DOHH2 (cell line): ENCODE data around the gene CAPN3.
"Not testable (repeated sequence)": the region's sequence is repeated elsewhere in the genome, so short reads cannot be mapped to it uniquely, and the experiment has no call there.

Experiments
- H3F3A ChIP-seq: fragments of 200-600 bp; sonication (generic), shearing (Covaris generic); 2 replicates; pipeline ENCODE4 v1.6.0; 2016; ENCODE audit warnings: antibody characterized with exemption, mild to moderate bottlenecking; ENCODE audit not compliant: control insufficient read depth, insufficient read depth
- H3K27ac ChIP-seq: fragments of 200-600 bp; sonication (generic); 2 replicates; pipeline ENCODE4 v1.5.1; 2014; ENCODE audit warnings: low read depth, mild to moderate bottlenecking, low read length, moderate library complexity
- H3K27me3 ChIP-seq: fragments of 200-600 bp; sonication (generic); 2 replicates; pipeline ENCODE4 v1.6.1; 2014; ENCODE audit warnings: mild to moderate bottlenecking, low read length, mixed read lengths; ENCODE audit not compliant: control insufficient read depth
- H3K36me3 ChIP-seq: fragments of 200-600 bp; sonication (generic); 2 replicates; pipeline ENCODE4 v1.6.1; 2014; ENCODE audit warnings: mild to moderate bottlenecking, low read length, moderate library complexity, mixed read lengths; ENCODE audit not compliant: control insufficient read depth
- H3K4me1 ChIP-seq: fragments of 200-600 bp; sonication (generic); 2 replicates; pipeline ENCODE4 v1.6.1; 2014; ENCODE audit warnings: mild to moderate bottlenecking, low read length, mixed read lengths; ENCODE audit not compliant: control insufficient read depth
- H3K4me2 ChIP-seq: fragments of 200-600 bp; sonication (generic); 2 replicates; pipeline ENCODE4 v1.6.0; 2014; ENCODE audit warnings: mild to moderate bottlenecking, low read length, moderate library complexity
- H3K4me3 ChIP-seq: fragments of 200-600 bp; sonication (generic); 2 replicates; pipeline ENCODE4 v1.5.1; 2014; ENCODE audit warnings: mild to moderate bottlenecking, low read length, mixed read lengths
- H3K79me2 ChIP-seq: fragments of 200-600 bp; sonication (generic); 2 replicates; pipeline ENCODE4 v1.6.1; 2014; ENCODE audit warnings: mild to moderate bottlenecking, low read length, mixed read lengths; ENCODE audit not compliant: control insufficient read depth
- H3K9me2 ChIP-seq: fragments of 200-600 bp; sonication (generic); replicated peaks from 2 replicates; pipeline ENCODE4 v1.6.1; 2014; ENCODE audit warnings: mild to moderate bottlenecking, low read length, mixed read lengths; ENCODE audit not compliant: control insufficient read depth
- H3K9me3 ChIP-seq: fragments of 200-600 bp; sonication (generic); 2 replicates; pipeline ENCODE4 v1.6.1; 2014; ENCODE audit warnings: antibody characterized with exemption, low read length, mixed read lengths; ENCODE audit not compliant: control insufficient read depth, insufficient read depth
- H4K20me1 ChIP-seq: fragments of 200-600 bp; sonication (generic); 2 replicates; pipeline ENCODE4 v1.6.0; 2014; ENCODE audit warnings: low read depth, mild to moderate bottlenecking, antibody characterized with exemption, low read length, moderate library complexity; ENCODE audit not compliant: control insufficient read depth, insufficient read depth
- EZH2phosphoT487 ChIP-seq: fragments of 200-600 bp; sonication (generic); IDR thresholded peaks from 2 replicates; pipeline ENCODE4 v1.6.1; 2017; ENCODE audit warnings: borderline replicate concordance, mild to moderate bottlenecking, antibody characterized with exemption, low read length, moderate library complexity, mixed read lengths
- TF ChIP-seq, protein P1 (sequence below): fragments of 200-600 bp; sonication (generic); IDR thresholded peaks from one replicate; pipeline ENCODE4 v1.5.1; 2014; ENCODE audit warnings: antibody characterized with exemption, mild to moderate bottlenecking, low read depth, low read length; ENCODE audit not compliant: poor library complexity, severe bottlenecking

Gene CAPN3

DNA sequence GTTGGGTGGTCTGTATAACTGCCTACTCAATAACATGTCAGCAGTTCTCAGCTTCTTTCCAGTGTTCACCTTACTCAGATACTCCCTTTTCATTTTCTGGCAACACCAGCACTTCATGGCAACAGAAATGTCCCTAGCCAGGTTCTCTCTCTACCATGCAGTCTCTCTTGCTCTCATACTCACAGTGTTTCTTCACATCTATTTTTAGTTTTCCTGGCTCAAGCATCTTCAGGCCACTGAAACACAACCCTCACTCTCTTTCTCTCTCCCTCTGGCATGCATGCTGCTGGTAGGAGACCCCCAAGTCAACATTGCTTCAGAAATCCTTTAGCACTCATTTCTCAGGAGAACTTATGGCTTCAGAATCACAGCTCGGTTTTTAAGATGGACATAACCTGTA is at the start of gene CAPN3:
Gene CAPN3, plus strand, starts transcription at position 253 of the 400 bp plus-strand sequence. CDS start 305 bp downstream, outside the sequence.
- no peak for TF ChIP-seq EZH2phosphoT487
- no peaks in the 10 kb centered on the region for H3K36me3 ChIP-seq
- no peaks in the 10 kb centered on the region for H3F3A ChIP-seq
- no peaks in the 10 kb centered on the region for H3K27me3 ChIP-seq
- H3K4me1 ChIP-seq, result no peaks in the 10 kb centered on the region
- no peaks in the 10 kb centered on the region for H3K9me3 ChIP-seq
- H4K20me1 ChIP-seq, result no peaks in the 10 kb centered on the region
- no peak within 1 kb of the TSS for H3K4me3 ChIP-seq
- H3K9me2 ChIP-seq, result no peaks in the 10 kb centered on the region
- no peak within 1 kb of the TSS for H3K4me2 ChIP-seq
- H3K79me2 ChIP-seq, result no peaks in the 10 kb centered on the region
- H3K27ac ChIP-seq, result no peak within 1 kb of the TSS

DNA sequence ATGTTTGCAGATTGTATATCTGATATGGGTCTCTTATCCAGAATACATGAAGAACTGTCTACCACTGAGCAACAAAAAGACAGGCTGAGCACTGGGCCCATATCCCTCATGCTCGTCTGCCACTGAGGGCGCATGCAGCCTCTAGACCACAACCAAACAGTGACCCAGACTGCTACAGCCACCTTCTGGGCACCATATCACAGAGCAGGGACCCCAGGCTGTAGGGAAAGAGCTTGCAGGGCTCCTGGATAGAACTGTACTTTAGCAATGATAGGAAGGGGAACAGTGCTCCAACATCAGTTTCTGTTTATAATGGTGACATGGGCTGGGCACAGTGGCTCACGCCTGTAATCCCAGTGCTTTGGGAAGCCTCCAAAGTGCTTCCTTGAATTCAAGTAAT is 45.8 kb upstream of the CAPN3 start:
- no peaks in the 10 kb centered on the region for H3K79me2 ChIP-seq
- no peaks in the 10 kb centered on the region for H3F3A ChIP-seq
- no peak overlapping the region for H3K27ac ChIP-seq
- H3K9me3 ChIP-seq, result no peaks in the 10 kb centered on the region
- H3K27me3 ChIP-seq, result no peaks in the 10 kb centered on the region
- no peak overlapping the region for H3K4me3 ChIP-seq
- peaks cover 9% of the 10 kb centered on the region; the same call in 1 of the 2 replicates for H3K36me3 ChIP-seq
- no peak overlapping the region for H3K4me2 ChIP-seq
- H3K9me2 ChIP-seq, result no peaks in the 10 kb centered on the region
- H4K20me1 ChIP-seq, result no peaks in the 10 kb centered on the region
- no peaks in the 10 kb centered on the region for H3K4me1 ChIP-seq
- TF ChIP-seq EZH2phosphoT487, result no peak
- TF ChIP-seq, protein P1, sequence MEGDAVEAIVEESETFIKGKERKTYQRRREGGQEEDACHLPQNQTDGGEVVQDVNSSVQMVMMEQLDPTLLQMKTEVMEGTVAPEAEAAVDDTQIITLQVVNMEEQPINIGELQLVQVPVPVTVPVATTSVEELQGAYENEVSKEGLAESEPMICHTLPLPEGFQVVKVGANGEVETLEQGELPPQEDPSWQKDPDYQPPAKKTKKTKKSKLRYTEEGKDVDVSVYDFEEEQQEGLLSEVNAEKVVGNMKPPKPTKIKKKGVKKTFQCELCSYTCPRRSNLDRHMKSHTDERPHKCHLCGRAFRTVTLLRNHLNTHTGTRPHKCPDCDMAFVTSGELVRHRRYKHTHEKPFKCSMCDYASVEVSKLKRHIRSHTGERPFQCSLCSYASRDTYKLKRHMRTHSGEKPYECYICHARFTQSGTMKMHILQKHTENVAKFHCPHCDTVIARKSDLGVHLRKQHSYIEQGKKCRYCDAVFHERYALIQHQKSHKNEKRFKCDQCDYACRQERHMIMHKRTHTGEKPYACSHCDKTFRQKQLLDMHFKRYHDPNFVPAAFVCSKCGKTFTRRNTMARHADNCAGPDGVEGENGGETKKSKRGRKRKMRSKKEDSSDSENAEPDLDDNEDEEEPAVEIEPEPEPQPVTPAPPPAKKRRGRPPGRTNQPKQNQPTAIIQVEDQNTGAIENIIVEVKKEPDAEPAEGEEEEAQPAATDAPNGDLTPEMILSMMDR, result no peak

DNA sequence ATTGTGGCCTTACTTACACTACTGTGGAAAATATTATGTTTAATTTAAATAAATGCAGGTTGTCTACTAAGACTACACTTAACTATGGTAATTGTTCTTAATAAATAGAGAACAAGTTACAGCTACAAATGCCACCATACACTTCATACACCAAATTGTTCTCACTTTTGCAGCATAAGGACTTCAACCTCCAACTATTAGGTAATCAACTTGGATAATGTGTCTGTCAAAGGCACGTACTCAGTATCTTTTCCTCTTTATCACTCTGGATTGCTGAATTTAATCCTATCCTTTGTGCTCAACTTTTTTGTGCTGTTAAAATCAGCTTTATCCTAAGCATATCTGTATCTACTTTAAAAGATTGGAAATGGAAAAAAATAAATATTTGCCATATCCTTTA is 44.5 kb upstream of the CAPN3 start:
- Histone ChIP-seq H3K36me3 (peaks cover 9% of the 10 kb centered on the region; the same call in 1 of the 2 replicates), H3K4me1 (no peaks in the 10 kb centered on the region), H3K27ac (no peak overlapping the region), H3K4me3 (no peak overlapping the region), H3K4me2 (no peak overlapping the region), H4K20me1 (no peaks in the 10 kb centered on the region), H3K9me3 (no peaks in the 10 kb centered on the region), H3K9me2 (no peaks in the 10 kb centered on the region), H3F3A (no peaks in the 10 kb centered on the region), H3K79me2 (no peaks in the 10 kb centered on the region), H3K27me3 (no peaks in the 10 kb centered on the region)
- no peak for TF ChIP-seq EZH2phosphoT487
- TF ChIP-seq, protein P1, result no peak

DNA sequence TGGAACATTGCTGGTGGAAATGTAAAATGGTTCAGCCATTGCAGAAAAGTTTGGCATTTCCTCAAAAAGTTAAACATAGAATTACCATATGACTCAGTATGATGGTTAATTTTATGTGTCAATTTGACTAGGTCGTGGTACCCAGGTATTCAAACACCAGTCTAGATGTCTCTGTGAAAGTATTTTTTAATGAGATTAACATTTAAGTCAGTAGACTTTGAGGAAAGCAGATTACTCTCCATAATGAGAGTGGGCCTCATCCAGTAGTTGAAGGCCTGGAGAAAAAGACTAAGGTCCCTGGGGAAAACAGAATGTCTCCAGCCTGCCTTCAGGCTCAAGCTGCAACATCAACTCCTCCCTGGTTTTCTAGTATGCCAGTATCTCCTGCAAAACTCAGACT is 43.8 kb upstream of the CAPN3 start:
- Histone ChIP-seq H3K4me2 (no peak overlapping the region), H3F3A (no peaks in the 10 kb centered on the region), H3K27me3 (no peaks in the 10 kb centered on the region), H3K27ac (no peak overlapping the region), H4K20me1 (no peaks in the 10 kb centered on the region), H3K36me3 (peaks cover 5% of the 10 kb centered on the region; the same call in 1 of the 2 replicates), H3K79me2 (no peaks in the 10 kb centered on the region), H3K9me2 (no peaks in the 10 kb centered on the region), H3K4me3 (no peak overlapping the region), H3K9me3 (no peaks in the 10 kb centered on the region), H3K4me1 (no peaks in the 10 kb centered on the region)
- TF ChIP-seq EZH2phosphoT487, result no peak
- TF ChIP-seq, protein P1, result no peak

DNA sequence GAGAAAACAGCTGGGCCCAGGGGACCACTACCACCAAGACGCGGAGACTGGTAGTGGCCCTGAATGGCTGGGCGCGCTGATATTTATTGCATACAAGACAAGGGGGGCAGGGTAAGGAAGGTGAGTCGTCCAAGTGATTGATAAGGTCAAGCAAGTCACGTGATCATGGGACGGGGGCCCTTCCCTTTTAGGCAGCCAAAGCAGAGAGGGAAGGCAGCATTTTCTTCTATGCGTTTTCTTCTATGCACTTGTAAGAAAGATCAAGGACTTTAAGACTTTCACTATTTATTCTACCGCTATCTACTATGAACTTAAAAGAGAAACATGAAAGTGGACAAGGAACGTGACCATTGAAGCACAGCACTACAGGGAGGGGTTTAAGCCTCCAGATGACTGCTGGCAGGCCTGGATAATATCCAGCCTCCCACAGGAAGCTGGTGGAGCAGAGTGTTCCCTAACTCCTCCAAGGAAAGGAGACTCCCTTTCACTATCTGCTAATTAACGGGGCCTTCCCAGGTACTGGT is 43.0 kb upstream of the CAPN3 start:
- not testable (repeated sequence) for H3K9me2 ChIP-seq, H3K27ac ChIP-seq, H3K36me3 ChIP-seq, H3F3A ChIP-seq, H3K9me3 ChIP-seq, H4K20me1 ChIP-seq, H3K4me2 ChIP-seq, H3K27me3 ChIP-seq, H3K4me1 ChIP-seq, H3K79me2 ChIP-seq, H3K4me3 ChIP-seq
